ENCODE measurements around the gene GLB1L3.

GRCh38 chr11:134252346-134253187, 23.6 kb upstream of the GLB1L3 start:
- no peak for TF ChIP-seq CTCF (IDR thresholded peaks at IDR 0.05 in 8 of 11, conservative IDR thresholded peaks at IDR 0.05 in 3 of 11)
- TF ChIP-seq POLR2AphosphoS5 (IDR thresholded peaks at IDR 0.05), result no peak

Data from spleen (tissue), 7 donors.